Immature natural killer cell (primary cell): ENCODE data around the gene SLC26A4. TPM values are rescaled to one million over a fixed set of nuclear protein-coding genes. Genes with fewer than 3 reads are reported as not detected.
"Not testable (repeated sequence)": the region's sequence is repeated elsewhere in the genome, so short reads cannot be mapped to it uniquely, and the experiment has no call there.

Experiments used
- DNase-seq, 3 donors: peaks; one replicate each; pipeline ENCODE4 v3.0.0; 2022; ENCODE audit warnings: mixed read lengths in 1 of 3
- H3K27ac Mint-ChIP-seq, 6 donors: one replicate each; pipeline ENCODE4 v1.8.0; 2020; ENCODE audit warnings: mixed read lengths in 6 of 6, mild to moderate bottlenecking in 5 of 6, inconsistent platforms in 4 of 6, moderate library complexity in 3 of 6
- H3K27me3 Mint-ChIP-seq, 3 donors: one replicate each; pipeline ENCODE4 v1.8.0; 2020 to 2021; ENCODE audit warnings: low read depth in 3 of 3, mild to moderate bottlenecking in 3 of 3, mixed read lengths in 3 of 3, moderate library complexity in 3 of 3, inconsistent platforms in 1 of 3
- H3K36me3 Mint-ChIP-seq, 3 donors: one replicate each; pipeline ENCODE4 v1.8.0; 2020; ENCODE audit warnings: mixed read lengths in 3 of 3, inconsistent platforms in 2 of 3, mild to moderate bottlenecking in 2 of 3
- H3K4me1 Mint-ChIP-seq, 2 donors: one replicate each; pipeline ENCODE4 v1.8.0; 2020; ENCODE audit warnings: inconsistent platforms in 2 of 2, mild to moderate bottlenecking in 2 of 2, mixed read lengths in 2 of 2, moderate library complexity in 1 of 2
- H3K4me3 Mint-ChIP-seq, 5 donors: one replicate each; pipeline ENCODE4 v1.8.0; 2020; ENCODE audit warnings: mild to moderate bottlenecking in 5 of 5, mixed read lengths in 5 of 5, inconsistent platforms in 3 of 5, moderate library complexity in 3 of 5
- H3K9me3 Mint-ChIP-seq, 6 donors: one replicate each; pipeline ENCODE4 v1.8.0; 2020; ENCODE audit warnings: mild to moderate bottlenecking in 6 of 6, mixed read lengths in 6 of 6, inconsistent platforms in 4 of 6, moderate library complexity in 3 of 6
- polyA plus RNA-seq, 3 donors: library from polyadenylated mRNA; unstranded; fragments of 300-500 nt; fragmentation: Illumina TruSeq; gene quantifications; one replicate each; pipeline ENCODE4 v1.2.3, GENCODE V29; 2021

The SLC26A4 gene
- polyA plus RNA-seq, 3 donors from 2014 or later, result not detected

- H3K36me3 Mint-ChIP-seq, H3K27me3 Mint-ChIP-seq, H3K27ac Mint-ChIP-seq, DNase-seq, H3K4me3 Mint-ChIP-seq, H3K9me3 Mint-ChIP-seq: not testable (repeated sequence)
- H3K4me1 Mint-ChIP-seq, result peaks cover 10 to 12% of the 10 kb centered on the region in 2 donors
Measured at GRCh38 chr7:107639070-107639469, 21.6 kb upstream of the SLC26A4 start.

DNA sequence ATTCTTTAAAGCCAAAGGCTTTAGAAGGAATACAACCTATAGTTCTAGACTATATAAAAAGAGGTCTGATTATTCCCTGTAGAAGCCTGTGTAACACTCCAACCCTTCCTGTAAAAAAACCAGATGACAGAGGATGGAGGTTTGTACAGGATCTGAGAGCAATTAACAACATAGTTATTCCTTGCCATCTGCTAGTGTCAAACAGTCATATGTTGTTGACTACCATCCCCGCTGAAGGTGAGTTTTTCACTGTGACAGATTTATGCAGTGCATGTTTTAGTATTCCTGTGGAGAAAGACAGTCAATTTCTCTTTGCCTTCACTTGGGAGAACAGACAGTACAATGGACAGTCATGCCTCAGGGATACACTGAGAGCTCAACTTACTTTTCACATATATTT lies 19.0 kb upstream of the SLC26A4 start:
- Mint-ChIP-seq H3K9me3 (peaks cover 0 to 7% (median 0%) of the 10 kb centered on the region in 6 donors), H3K4me1 (peaks cover 10 to 12% of the 10 kb centered on the region in 2 donors), H3K27me3 (peaks cover 0 to 6% (median 3%) of the 10 kb centered on the region in 3 donors), H3K4me3 (no peak overlapping the region), H3K36me3 (peaks cover 0 to 4% (median 0%) of the 10 kb centered on the region in 3 donors), H3K27ac (no peak overlapping the region)
- no peak for DNase-seq

DNA sequence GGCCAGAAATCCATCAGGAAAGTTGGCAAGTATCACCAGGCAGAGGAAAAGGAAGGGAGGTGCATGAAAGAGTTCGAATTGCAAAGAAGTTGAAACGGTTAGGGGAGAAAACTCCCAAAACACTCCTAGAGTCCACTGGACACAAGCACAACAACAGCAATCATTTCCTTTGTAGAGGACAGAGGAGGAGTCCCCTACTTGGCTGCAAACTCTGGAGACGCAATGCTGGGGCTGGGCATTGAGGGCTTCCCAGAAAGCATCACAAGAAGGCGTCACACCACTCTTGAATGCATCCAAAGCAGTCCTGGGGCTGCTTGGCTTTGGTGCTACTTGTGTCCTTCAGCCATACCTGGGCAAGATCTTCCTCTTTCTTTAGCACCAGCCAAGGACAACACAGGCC lies 18.1 kb upstream of the SLC26A4 start:
- Mint-ChIP-seq H3K27ac (no peak overlapping the region), H3K36me3 (peaks cover 0 to 4% (median 0%) of the 10 kb centered on the region in 3 donors), H3K27me3 (peaks cover 1 to 6% (median 3%) of the 10 kb centered on the region in 3 donors), H3K4me3 (no peak overlapping the region), H3K9me3 (peaks cover 0 to 7% (median 0%) of the 10 kb centered on the region in 6 donors), H3K4me1 (peaks cover 10 to 12% of the 10 kb centered on the region in 2 donors)
- DNase-seq, result no peak

- Mint-ChIP-seq H3K36me3 (peaks cover 0 to 4% (median 0%) of the 10 kb centered on the region in 3 donors), H3K27me3 (peaks cover 0 to 6% (median 3%) of the 10 kb centered on the region in 3 donors), H3K27ac (no peak overlapping the region), H3K4me1 (peaks cover 5 to 6% of the 10 kb centered on the region in 2 donors), H3K9me3 (peaks cover 0 to 7% (median 0%) of the 10 kb centered on the region in 6 donors), H3K4me3 (no peak overlapping the region)
- no peak for DNase-seq
Measured at GRCh38 chr7:107643407-107643806, 17.2 kb upstream of the SLC26A4 start.

DNA sequence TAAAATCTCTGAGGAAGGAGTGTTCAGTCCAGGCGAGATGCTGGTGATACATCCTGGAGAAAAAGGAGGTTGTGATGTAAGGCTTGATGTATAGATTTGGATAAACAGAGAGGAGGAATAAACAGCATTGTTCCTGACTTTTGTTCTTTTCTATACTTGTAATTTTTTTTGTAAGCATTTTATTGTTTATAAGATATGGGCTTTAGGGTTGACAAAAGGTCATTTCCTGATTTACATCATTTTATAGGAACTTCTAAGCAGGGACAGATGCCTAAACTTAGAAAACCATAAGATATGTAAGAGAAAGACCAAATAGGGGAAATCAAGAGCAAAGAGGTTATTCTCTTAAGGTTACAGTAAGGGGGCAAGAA lies 16.7 kb upstream of the SLC26A4 start:
- Mint-ChIP-seq H3K9me3 (peaks cover 0 to 7% (median 0%) of the 10 kb centered on the region in 6 donors), H3K4me3 (no peak overlapping the region), H3K27me3 (peaks cover 0 to 5% (median 3%) of the 10 kb centered on the region in 3 donors), H3K4me1 (peaks cover under 1% of the 10 kb centered on the region in 2 donors), H3K27ac (no peak overlapping the region), H3K36me3 (peaks cover 0 to 4% (median 0%) of the 10 kb centered on the region in 3 donors)
- DNase-seq, result no peak

DNA sequence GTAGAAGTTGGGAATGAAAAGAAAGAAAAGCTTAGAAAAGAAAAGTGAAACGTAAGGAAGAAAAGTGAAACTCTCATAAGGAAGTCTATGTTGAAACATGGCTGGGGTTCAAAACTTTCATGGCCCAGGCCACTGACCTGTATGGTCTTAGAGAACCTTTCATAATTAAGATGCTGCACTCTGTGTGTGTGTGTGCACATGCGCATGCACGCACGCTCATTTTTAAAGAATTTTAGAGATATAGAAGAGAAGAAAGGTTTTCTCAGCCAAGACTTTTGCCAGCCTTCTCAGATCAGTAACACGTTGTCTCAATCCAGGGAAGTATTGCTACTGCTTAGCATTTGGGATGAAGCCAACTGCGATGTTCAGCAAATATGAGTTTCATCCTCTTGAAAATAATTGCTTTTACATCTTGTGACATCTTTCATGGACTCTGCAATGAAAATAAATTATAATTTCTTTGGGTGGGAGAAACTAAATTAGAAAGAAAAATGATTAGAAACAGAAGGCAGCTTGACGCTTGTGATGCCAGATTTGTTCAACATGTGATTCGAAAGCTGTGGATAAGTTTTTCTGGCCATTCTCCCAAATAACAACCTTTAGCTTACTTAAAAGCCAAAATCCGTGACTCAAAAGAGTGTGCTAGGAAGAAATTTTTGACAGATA lies 16.2 kb upstream of the SLC26A4 start:
- DNase-seq, result no peak
- H3K4me1 Mint-ChIP-seq, result no peaks in the 10 kb centered on the region
- H3K4me3 Mint-ChIP-seq, result no peak overlapping the region
- H3K27me3 Mint-ChIP-seq, result peaks cover under 1 to 5% (median 4%) of the 10 kb centered on the region in 3 donors
- no peak overlapping the region for H3K27ac Mint-ChIP-seq
- peaks cover 0 to 4% (median 0%) of the 10 kb centered on the region in 3 donors for H3K36me3 Mint-ChIP-seq
- peaks cover 0 to 7% (median 0%) of the 10 kb centered on the region in 6 donors for H3K9me3 Mint-ChIP-seq

GRCh38 chr7:107652642-107653041 lies 8.0 kb upstream of the SLC26A4 start:
- Mint-ChIP-seq H3K27ac (no peak overlapping the region), H3K4me1 (no peaks in the 10 kb centered on the region), H3K27me3 (peaks cover 5 to 16% (median 11%) of the 10 kb centered on the region in 3 donors)

DNA sequence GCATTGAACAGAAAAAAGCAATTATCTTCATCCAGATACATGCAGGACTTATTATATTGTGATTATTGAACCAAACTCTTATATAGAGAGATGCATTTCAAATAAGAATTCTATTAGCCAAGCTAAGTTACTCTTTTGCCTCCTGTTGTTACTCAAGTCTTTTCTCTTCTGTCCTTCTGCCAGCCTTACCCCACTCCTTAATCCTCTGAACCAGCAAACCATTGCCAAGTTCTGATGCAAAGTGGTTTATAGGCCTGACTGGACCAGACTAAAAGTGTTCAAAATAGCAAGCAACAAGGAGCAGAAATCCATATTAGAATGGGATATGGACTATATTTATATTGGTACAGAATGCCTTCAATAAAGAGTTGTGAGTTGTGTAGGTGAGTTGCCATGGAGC lies 2.2 kb upstream of the SLC26A4 start:
- Mint-ChIP-seq H3K36me3 (no peaks in the 10 kb centered on the region), H3K4me1 (peaks cover 8 to 10% of the 10 kb centered on the region in 2 donors), H3K4me3 (no peak overlapping the region)

More at GRCh38 chr7:107652642-107653041, 8.0 kb upstream of the SLC26A4 start:
- H3K4me3 Mint-ChIP-seq, result no peak overlapping the region
- H3K36me3 Mint-ChIP-seq, result no peaks in the 10 kb centered on the region
- H3K9me3 Mint-ChIP-seq, result peaks cover 0 to 1% (median 0%) of the 10 kb centered on the region in 6 donors
- DNase-seq, result no peak

GRCh38 chr7:107659666-107660065 lies 962 bp upstream of the SLC26A4 start:
- H3K27ac Mint-ChIP-seq, result no peak overlapping the region
- no peak for DNase-seq
- H3K36me3 Mint-ChIP-seq, result no peaks in the 10 kb centered on the region
- H3K27me3 Mint-ChIP-seq, result peaks cover 8 to 20% (median 14%) of the 10 kb centered on the region in 3 donors
- no peaks in the 10 kb centered on the region for H3K9me3 Mint-ChIP-seq
- H3K4me1 Mint-ChIP-seq, result peaks cover 8 to 10% of the 10 kb centered on the region in 2 donors
- H3K4me3 Mint-ChIP-seq, result no peak overlapping the region

More for the DNA sequence above, 2.2 kb upstream of the SLC26A4 start:
- Mint-ChIP-seq H3K27me3 (peaks cover 7 to 24% (median 12%) of the 10 kb centered on the region in 3 donors), H3K27ac (no peak overlapping the region), H3K9me3 (no peaks in the 10 kb centered on the region)
- no peak for DNase-seq

GRCh38 chr7:107661081-107661864 lies 645 bp downstream of the SLC26A4 start:
- H3K4me1 Mint-ChIP-seq, result peaks cover 8 to 10% of the 10 kb centered on the region in 2 donors
- no peaks in the 10 kb centered on the region for H3K9me3 Mint-ChIP-seq
- H3K27ac Mint-ChIP-seq, result no peak overlapping the region
- peak overlapping the region in 4 of 5 donors; percentile 27 to 60 (median 44) for H3K4me3 Mint-ChIP-seq
- peaks cover 2 to 18% (median 15%) of the 10 kb centered on the region in 3 donors for H3K27me3 Mint-ChIP-seq
- no peaks in the 10 kb centered on the region for H3K36me3 Mint-ChIP-seq
- DNase-seq, result no peak

- Mint-ChIP-seq H3K27ac (no peak overlapping the region), H3K4me1 (peaks cover 8 to 10% of the 10 kb centered on the region in 2 donors), H3K4me3 (peak overlapping the region in 2 of 5 donors; percentile 28 to 37), H3K27me3 (peaks cover 2 to 18% (median 14%) of the 10 kb centered on the region in 3 donors), H3K9me3 (no peaks in the 10 kb centered on the region), H3K36me3 (no peaks in the 10 kb centered on the region)
- DNase-seq, result no peak
Measured at GRCh38 chr7:107661865-107662379, 1.3 kb downstream of the SLC26A4 start.

DNA sequence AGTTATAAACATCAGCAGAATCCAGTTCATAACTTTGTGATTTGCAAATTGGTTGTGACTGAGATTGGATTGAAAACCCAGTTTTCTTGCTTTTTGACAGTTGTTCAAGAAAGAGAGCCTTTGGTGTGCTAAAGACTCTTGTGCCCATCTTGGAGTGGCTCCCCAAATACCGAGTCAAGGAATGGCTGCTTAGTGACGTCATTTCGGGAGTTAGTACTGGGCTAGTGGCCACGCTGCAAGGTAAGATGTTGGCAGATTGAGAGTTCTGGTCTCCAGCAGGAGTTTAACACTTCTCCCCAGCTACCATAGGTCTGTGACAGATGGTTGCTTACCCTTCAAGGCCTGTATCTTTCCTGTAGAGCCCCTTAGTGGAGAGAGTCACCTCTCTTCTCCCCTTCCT lies 2.6 kb downstream of the SLC26A4 start:
- Mint-ChIP-seq H3K4me1 (peaks cover 8 to 10% of the 10 kb centered on the region in 2 donors), H3K4me3 (no peak overlapping the region), H3K27me3 (peaks cover 2 to 18% (median 14%) of the 10 kb centered on the region in 3 donors), H3K9me3 (no peaks in the 10 kb centered on the region), H3K36me3 (no peaks in the 10 kb centered on the region), H3K27ac (no peak overlapping the region)
- DNase-seq, result no peak

- no peak overlapping the region for H3K4me3 Mint-ChIP-seq
- peaks cover 2 to 8% of the 10 kb centered on the region in 2 donors for H3K4me1 Mint-ChIP-seq
- H3K27ac Mint-ChIP-seq, result no peak overlapping the region
- no peak for DNase-seq
- no peaks in the 10 kb centered on the region for H3K9me3 Mint-ChIP-seq
- peaks cover 2 to 18% (median 5%) of the 10 kb centered on the region in 3 donors for H3K27me3 Mint-ChIP-seq
- H3K36me3 Mint-ChIP-seq, result no peaks in the 10 kb centered on the region
Measured at GRCh38 chr7:107666790-107667189, 6.2 kb downstream of the SLC26A4 start.

GRCh38 chr7:107667341-107667740 lies 6.7 kb downstream of the SLC26A4 start:
- H3K9me3 Mint-ChIP-seq, result no peaks in the 10 kb centered on the region
- H3K36me3 Mint-ChIP-seq, result no peaks in the 10 kb centered on the region
- DNase-seq, result no peak
- peaks cover 1 to 3% of the 10 kb centered on the region in 2 donors for H3K4me1 Mint-ChIP-seq
- peaks cover 2 to 16% (median 5%) of the 10 kb centered on the region in 3 donors for H3K27me3 Mint-ChIP-seq
- no peak overlapping the region for H3K4me3 Mint-ChIP-seq
- H3K27ac Mint-ChIP-seq, result no peak overlapping the region
